T-helper 1 cell treated with Interleukin-12 subunit alpha and Interleukin-12 subunit beta and Interleukin-4 antibody, amounts not matched to agents 30 μg/mL and 1 μg/mL, for 36 hours (primary cell): Measurements from ENCODE around the gene FER1L5.

ENCODE experiments used
- H3K27ac Mint-ChIP-seq: one replicate; pipeline ENCODE4 v1.8.0; 2021; ENCODE audit warnings: mild to moderate bottlenecking, mixed read lengths
- H3K27me3 Mint-ChIP-seq: one replicate; pipeline ENCODE4 v1.8.0; 2021; ENCODE audit warnings: low read depth, mixed read lengths
- H3K36me3 Mint-ChIP-seq: one replicate; pipeline ENCODE4 v1.8.0; 2021; ENCODE audit warnings: low read depth, mixed read lengths
- H3K4me1 Mint-ChIP-seq: one replicate; pipeline ENCODE4 v1.8.0; 2021; ENCODE audit warnings: low read depth, mixed read lengths
- H3K4me3 Mint-ChIP-seq: one replicate; pipeline ENCODE4 v1.8.0; 2021; ENCODE audit warnings: mild to moderate bottlenecking, moderate library complexity, mixed read lengths
- H3K9me3 Mint-ChIP-seq: one replicate; pipeline ENCODE4 v1.8.0; 2021; ENCODE audit warnings: mixed read lengths

Gene FER1L5

GRCh38 chr2:96683307-96683706 is 40.7 kb downstream of the FER1L5 start:
- Mint-ChIP-seq H3K4me3 (no peak overlapping the region), H3K27ac (no peak overlapping the region), H3K36me3 (no peaks in the 10 kb centered on the region), H3K4me1 (no peaks in the 10 kb centered on the region), H3K27me3 (peaks cover 12% of the 10 kb centered on the region), H3K9me3 (no peaks in the 10 kb centered on the region)

- H3K4me3 Mint-ChIP-seq = no peak overlapping the region
- peaks cover 12% of the 10 kb centered on the region for H3K27me3 Mint-ChIP-seq
- no peak overlapping the region for H3K27ac Mint-ChIP-seq
- no peaks in the 10 kb centered on the region for H3K9me3 Mint-ChIP-seq
- no peaks in the 10 kb centered on the region for H3K36me3 Mint-ChIP-seq
- H3K4me1 Mint-ChIP-seq = no peaks in the 10 kb centered on the region
Measured at GRCh38 chr2:96683972-96684820, 41.6 kb downstream of the FER1L5 start.

- no peak overlapping the region for H3K4me3 Mint-ChIP-seq
- no peak overlapping the region for H3K27ac Mint-ChIP-seq
- no peaks in the 10 kb centered on the region for H3K4me1 Mint-ChIP-seq
- no peaks in the 10 kb centered on the region for H3K36me3 Mint-ChIP-seq
- peaks cover 6% of the 10 kb centered on the region for H3K27me3 Mint-ChIP-seq
- H3K9me3 Mint-ChIP-seq = no peaks in the 10 kb centered on the region
Measured at GRCh38 chr2:96684883-96685576, 42.5 kb downstream of the FER1L5 start.

GRCh38 chr2:96685577-96686459 is 43.3 kb downstream of the FER1L5 start:
- Mint-ChIP-seq H3K27me3 (no peaks in the 10 kb centered on the region), H3K27ac (no peak overlapping the region), H3K9me3 (no peaks in the 10 kb centered on the region), H3K4me3 (no peak overlapping the region), H3K36me3 (no peaks in the 10 kb centered on the region), H3K4me1 (no peaks in the 10 kb centered on the region)

DNA sequence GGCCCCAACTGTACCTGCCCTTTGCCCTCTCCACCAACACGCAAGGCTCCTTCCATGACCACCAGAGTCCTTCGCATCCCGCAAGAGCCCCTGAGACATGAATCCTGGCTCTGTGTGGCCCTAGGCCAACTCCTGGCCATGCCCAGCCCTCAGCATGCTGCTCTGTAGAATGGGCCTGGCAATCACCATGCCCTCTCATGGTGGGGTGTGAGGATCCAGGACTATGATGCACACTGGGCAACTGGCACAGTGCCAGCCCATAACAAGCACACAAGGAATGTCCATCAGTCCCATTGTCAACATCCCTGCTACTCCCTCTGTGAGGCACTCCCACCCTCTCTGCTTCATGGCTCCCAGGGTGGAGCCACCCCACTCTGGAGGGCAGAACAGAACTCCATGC is 44.7 kb downstream of the FER1L5 start:
- no peaks in the 10 kb centered on the region for H3K27me3 Mint-ChIP-seq
- H3K36me3 Mint-ChIP-seq = no peaks in the 10 kb centered on the region
- H3K9me3 Mint-ChIP-seq = no peaks in the 10 kb centered on the region
- no peak overlapping the region for H3K27ac Mint-ChIP-seq
- no peaks in the 10 kb centered on the region for H3K4me1 Mint-ChIP-seq
- H3K4me3 Mint-ChIP-seq = no peak overlapping the region

DNA sequence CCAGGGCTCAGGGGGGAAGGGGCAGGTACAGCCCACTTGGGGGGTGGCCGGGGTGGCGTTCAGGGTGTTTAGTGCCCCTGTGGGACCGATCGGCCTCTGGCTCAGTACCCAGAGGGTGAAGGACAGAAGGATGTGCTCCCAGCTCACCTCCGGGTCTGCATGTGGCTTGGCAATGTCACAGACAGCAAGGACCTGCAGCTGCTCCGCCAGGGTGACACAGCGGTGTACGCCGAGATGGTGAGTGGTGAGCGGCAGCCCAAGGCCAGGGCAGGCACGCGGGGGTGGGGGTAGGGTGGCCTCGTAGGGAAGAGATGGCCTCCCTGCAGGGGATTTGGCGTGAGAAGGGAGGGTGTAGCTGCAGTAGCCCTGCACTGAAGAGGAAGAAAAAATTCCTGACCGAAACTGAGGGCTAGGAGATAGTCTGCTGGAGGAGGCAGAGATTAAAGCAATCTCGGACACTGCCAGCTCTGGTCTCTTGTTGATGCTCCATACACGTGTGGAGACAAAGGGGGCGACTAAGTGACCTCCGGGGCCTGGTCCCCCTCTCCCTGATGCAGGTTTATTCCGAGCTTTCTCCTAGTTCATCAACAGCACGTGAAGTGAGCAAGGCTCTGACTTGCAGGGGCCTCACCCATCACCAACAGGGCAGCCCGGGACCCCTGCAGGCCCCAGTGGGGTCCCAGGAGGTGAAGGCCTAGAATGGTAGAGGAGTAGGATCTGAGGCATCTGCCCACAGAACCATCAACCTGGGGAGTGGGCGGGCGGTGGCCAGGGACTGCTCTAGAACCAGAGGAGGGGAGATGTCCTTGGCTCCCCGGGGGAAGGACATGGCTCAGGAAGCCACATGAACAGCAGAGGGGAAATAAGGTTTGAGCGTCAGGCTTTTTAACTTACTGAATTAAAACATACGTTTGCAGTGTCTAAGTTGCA is 45.4 kb downstream of the FER1L5 start:
- H3K27ac Mint-ChIP-seq = no peak overlapping the region

DNA sequence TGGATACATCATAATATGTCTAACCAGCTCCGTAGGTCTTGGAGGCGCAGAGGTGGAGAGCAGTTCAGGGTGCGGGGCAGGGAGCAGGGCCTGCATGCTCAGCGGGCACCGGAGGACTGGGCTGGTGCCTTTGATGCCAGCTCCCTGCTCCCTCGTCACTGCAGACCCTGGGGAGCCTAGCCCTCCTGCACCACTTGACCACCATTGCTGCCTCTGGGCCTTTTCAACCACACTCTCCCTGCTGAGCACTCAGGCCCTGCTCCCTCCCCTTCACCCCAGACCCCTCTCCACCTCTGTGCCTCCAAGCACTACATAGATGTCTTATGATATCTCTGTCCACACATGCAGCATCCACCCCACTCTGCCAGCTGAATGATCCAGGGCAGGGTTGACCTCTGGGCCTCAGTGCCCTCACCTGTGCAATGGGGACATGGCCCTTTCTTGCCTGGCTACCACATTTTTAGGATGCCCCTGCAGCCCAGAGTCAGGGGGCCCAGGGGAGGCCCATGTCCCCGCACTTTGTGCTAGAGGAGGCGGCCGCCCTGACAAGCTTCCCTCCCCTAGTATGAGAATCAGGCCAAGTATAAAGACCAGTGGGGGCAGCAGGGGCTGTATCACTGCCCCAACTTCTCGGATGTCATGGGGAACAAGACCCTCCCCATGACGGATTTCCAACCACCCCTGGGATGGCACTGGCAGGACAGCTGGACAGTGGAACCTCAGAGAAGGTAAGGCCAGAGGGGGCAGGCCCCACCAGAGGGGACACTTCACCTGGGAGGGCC is 46.3 kb downstream of the FER1L5 start:
- no peak overlapping the region for H3K4me3 Mint-ChIP-seq
- H3K27ac Mint-ChIP-seq = no peak overlapping the region
- no peaks in the 10 kb centered on the region for H3K36me3 Mint-ChIP-seq
- no peaks in the 10 kb centered on the region for H3K27me3 Mint-ChIP-seq
- H3K9me3 Mint-ChIP-seq = no peaks in the 10 kb centered on the region
- no peaks in the 10 kb centered on the region for H3K4me1 Mint-ChIP-seq

More for the DNA sequence above, 45.4 kb downstream of the FER1L5 start:
- Mint-ChIP-seq H3K4me1 (no peaks in the 10 kb centered on the region), H3K9me3 (no peaks in the 10 kb centered on the region), H3K36me3 (no peaks in the 10 kb centered on the region), H3K4me3 (no peak overlapping the region), H3K27me3 (no peaks in the 10 kb centered on the region)

DNA sequence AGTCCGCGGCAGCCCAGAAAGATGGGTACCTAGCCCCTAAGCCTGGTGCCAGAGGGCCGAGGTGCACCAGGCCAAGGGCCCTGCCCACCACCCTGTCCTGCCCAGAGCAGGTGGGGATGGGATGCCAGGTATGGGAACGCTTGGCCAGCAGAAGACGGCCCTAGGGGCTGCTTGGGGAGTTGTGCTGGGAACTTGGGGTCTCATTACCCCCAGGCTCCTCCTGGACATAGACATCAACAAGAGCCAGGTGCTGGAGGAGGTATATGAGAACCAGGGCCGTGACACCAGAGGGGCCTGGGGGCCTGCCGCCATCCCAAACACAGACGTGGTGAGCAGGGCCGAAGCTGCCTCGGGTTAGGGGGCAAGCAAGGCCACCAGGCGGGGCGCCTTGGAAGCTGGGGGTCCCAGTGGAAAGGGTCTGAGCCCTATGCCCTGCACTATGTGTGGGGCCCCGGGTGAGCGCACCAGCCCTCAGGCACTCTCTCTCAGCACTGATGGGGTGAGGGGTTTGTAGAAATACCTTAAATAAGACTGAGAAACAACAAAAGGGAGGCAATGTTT is 46.9 kb downstream of the FER1L5 start:
- Mint-ChIP-seq H3K36me3 (no peaks in the 10 kb centered on the region), H3K4me1 (no peaks in the 10 kb centered on the region), H3K4me3 (no peak overlapping the region), H3K9me3 (no peaks in the 10 kb centered on the region), H3K27ac (no peak overlapping the region), H3K27me3 (no peaks in the 10 kb centered on the region)

DNA sequence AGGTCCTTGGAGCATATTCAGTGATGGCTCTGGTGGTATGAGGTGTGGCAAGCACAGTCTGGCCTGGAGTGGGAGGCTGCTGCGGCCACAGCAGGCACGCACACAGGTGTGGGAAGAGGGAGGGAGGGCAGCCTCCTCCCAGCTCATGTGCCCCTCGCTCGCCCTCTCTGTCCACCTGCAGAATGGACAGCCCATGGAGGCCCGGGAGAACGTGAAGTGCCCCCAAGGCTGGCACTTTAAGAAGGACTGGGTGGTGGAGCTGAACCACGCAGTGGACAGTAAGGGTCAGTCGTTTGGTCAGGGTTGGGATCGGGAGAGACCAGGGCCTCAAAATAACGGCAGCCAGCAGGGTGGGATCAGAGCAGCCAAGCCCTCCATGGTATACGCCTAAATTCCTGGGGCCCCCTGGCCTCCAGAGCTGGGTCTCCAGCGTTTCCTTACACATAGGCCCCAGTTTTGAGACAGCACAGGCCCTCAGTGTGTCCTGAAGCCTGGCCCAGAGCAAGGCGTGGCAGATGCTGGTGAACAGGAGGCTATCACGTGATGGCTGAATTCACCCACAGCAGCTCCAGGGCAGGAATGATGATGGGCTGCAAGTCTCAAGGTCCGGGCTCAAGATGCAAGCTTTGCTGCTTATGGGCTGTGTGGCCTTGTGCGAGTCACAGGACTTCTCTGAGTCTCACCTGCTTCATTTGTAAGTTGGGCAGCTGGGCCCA is 47.9 kb downstream of the FER1L5 start:
- H3K36me3 Mint-ChIP-seq = no peaks in the 10 kb centered on the region
- H3K27ac Mint-ChIP-seq = no peak overlapping the region
- no peaks in the 10 kb centered on the region for H3K27me3 Mint-ChIP-seq
- no peak overlapping the region for H3K4me3 Mint-ChIP-seq
- no peaks in the 10 kb centered on the region for H3K9me3 Mint-ChIP-seq
- H3K4me1 Mint-ChIP-seq = no peaks in the 10 kb centered on the region

- H3K9me3 Mint-ChIP-seq = no peaks in the 10 kb centered on the region
- no peak overlapping the region for H3K27ac Mint-ChIP-seq
- H3K4me3 Mint-ChIP-seq = no peak overlapping the region
- no peaks in the 10 kb centered on the region for H3K36me3 Mint-ChIP-seq
- no peaks in the 10 kb centered on the region for H3K27me3 Mint-ChIP-seq
- H3K4me1 Mint-ChIP-seq = no peaks in the 10 kb centered on the region
Measured at GRCh38 chr2:96691022-96691612, 48.6 kb downstream of the FER1L5 start.

- H3K4me3 Mint-ChIP-seq = no peak overlapping the region
- H3K4me1 Mint-ChIP-seq = no peaks in the 10 kb centered on the region
- no peaks in the 10 kb centered on the region for H3K27me3 Mint-ChIP-seq
- no peak overlapping the region for H3K27ac Mint-ChIP-seq
- H3K36me3 Mint-ChIP-seq = no peaks in the 10 kb centered on the region
- H3K9me3 Mint-ChIP-seq = no peaks in the 10 kb centered on the region
Measured at GRCh38 chr2:96692094-96692971, 49.8 kb downstream of the FER1L5 start.
